ENCODE results near the gene RNF10. TPM values are rescaled to one million over a fixed set of nuclear protein-coding genes. Genes with fewer than 3 reads are reported as not detected.
"Not testable (repeated sequence)": the region's sequence is repeated elsewhere in the genome, so short reads cannot be mapped to it uniquely, and the experiment has no call there.

Gene RNF10
- total RNA-seq (2022) (166 and 222 TPM in 2 replicates), Bru-seq, nascent RNA (percentile 89 among the genes with signal in this experiment), BruChase-seq, experiment 1, labeled RNA remaining after a 6-hour chase (percentile 91 among the genes with signal in this experiment), BruChase-seq, experiment 2, labeled RNA remaining after a 2-hour chase (percentile 88 among the genes with signal in this experiment)
- long read RNA-seq, transcript RNF10-203 (17 exons, 2,671 nt), result minor isoform, 32 of 512 reads
- long read RNA-seq, transcript RNF10-201 (17 exons, 3,825 nt), result major isoform, 340 of 512 reads
- long read RNA-seq, partial matches to known transcripts, result 19 of 512 reads
- long read RNA-seq, other reads (novel, unspliced or antisense), result 120 of 512 reads

DNA sequence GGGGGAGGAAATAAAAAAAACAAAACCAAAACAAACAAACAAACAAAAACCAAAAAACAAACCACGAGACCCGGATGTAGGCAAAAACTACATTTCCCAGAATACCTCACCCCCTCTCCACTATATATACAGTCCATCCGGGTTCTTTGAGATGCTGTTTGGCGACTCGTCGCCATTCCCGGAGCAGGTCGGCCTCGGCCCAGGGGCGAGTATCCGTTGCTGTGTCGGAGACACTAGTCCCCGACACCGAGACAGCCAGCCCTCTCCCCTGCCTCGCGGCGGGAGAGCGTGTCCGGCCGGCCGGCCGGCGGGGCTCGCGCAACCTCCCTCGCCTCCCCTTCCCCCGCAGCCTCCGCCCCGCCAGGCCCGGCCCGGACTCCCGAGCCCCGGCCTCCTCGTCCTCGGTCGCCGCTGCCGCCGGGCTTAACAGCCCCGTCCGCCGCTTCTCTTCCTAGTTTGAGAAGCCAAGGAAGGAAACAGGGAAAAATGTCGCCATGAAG, at the start of gene RNF10:
RNF10 (plus strand) TSS at position 154 of the 500 bp plus-strand sequence. CDS start 456 bp downstream, outside the sequence.
- BruUV-seq (replicated peaks), result no TSS peak
- CTCF ChIA-PET, result interaction anchor here (0.7 to 1.2 kb wide), 2 partner anchors 17 to 43 kb away, joined by 3 to 4 read pairs; no protein-coding TSS in a partner anchor
- intact Hi-C loops (cut with micrococcal nuclease), result loop anchor here (2.0 kb wide), 1 partner anchor 39 kb away; no protein-coding TSS in a partner anchor
- H3K27me3 Mint-ChIP-seq (ENCODE audit: insufficient read depth, unreplicated experiment), result no peaks in the 10 kb centered on the region
- TF ChIP-seq CTCF (IDR thresholded peaks at IDR 0.05; ENCODE audit: unreplicated experiment), result no peak
- POLR2A ChIA-PET, result interaction anchor here (1.0 to 4.3 kb wide), 10 partner anchors 9 to 242 kb away, joined by 3 to 30 read pairs (median 6); partner anchors contain the start of genes COX6A1, DYNLL1, GATC and POP5
- peaks cover 21% of the 10 kb centered on the region for H3K4me1 Mint-ChIP-seq (ENCODE audit: insufficient read depth, unreplicated experiment)
- peaks cover 26% of the 10 kb centered on the region for H3K36me3 Mint-ChIP-seq (ENCODE audit: insufficient read depth, unreplicated experiment)
- no peaks in the 10 kb centered on the region for H3K9me3 Mint-ChIP-seq (ENCODE audit: unreplicated experiment)
- H3K27ac Mint-ChIP-seq (ENCODE audit: low read depth, unreplicated experiment), result peak within 1 kb of the TSS; percentile 92
- DNase-seq (ENCODE audit: unreplicated experiment), result peak; percentile 88
- H3K4me3 Mint-ChIP-seq (ENCODE audit: unreplicated experiment), result peak within 1 kb of the TSS; percentile 86

- BruUV-seq (replicated peaks), result no TSS peak
- intact Hi-C loops (cut with micrococcal nuclease), result no loop called here
- H3K4me1 Mint-ChIP-seq (ENCODE audit: insufficient read depth, unreplicated experiment), result no peaks in the 10 kb centered on the region
- ChIA-PET POLR2A (interaction anchor here (1.1 kb wide), 2 partner anchors 11 to 14 kb away, joined by 3 to 4 read pairs; no protein-coding TSS in a partner anchor), CTCF (interaction anchor here (0.6 kb wide), 1 partner anchor 96 kb away, joined by 3 read pairs; no protein-coding TSS in a partner anchor)
- H3K27me3 Mint-ChIP-seq (ENCODE audit: insufficient read depth, unreplicated experiment), result no peaks in the 10 kb centered on the region
- H3K36me3 Mint-ChIP-seq (ENCODE audit: insufficient read depth, unreplicated experiment), result peaks cover 14% of the 10 kb centered on the region
- no peaks in the 10 kb centered on the region for H3K9me3 Mint-ChIP-seq (ENCODE audit: unreplicated experiment)
- no peak for TF ChIP-seq CTCF (IDR thresholded peaks at IDR 0.05; ENCODE audit: unreplicated experiment)
- H3K4me3 Mint-ChIP-seq (ENCODE audit: unreplicated experiment), result no peak overlapping the region
- no peak overlapping the region for H3K27ac Mint-ChIP-seq (ENCODE audit: low read depth, unreplicated experiment)
- no peak for DNase-seq (ENCODE audit: unreplicated experiment)
These were observed 47.9 kb upstream of the RNF10 start for GRCh38 chr12:120485961-120486881.

- peaks cover 21% of the 10 kb centered on the region for H3K36me3 Mint-ChIP-seq (ENCODE audit: insufficient read depth, unreplicated experiment)
- DNase-seq (ENCODE audit: unreplicated experiment); H3K4me1 Mint-ChIP-seq (ENCODE audit: insufficient read depth, unreplicated experiment); H3K4me3 Mint-ChIP-seq (ENCODE audit: unreplicated experiment); POLR2A ChIA-PET; BruUV-seq (replicated peaks); H3K9me3 Mint-ChIP-seq (ENCODE audit: unreplicated experiment); H3K27me3 Mint-ChIP-seq (ENCODE audit: insufficient read depth, unreplicated experiment); intact Hi-C loops (cut with micrococcal nuclease); CTCF ChIA-PET; H3K27ac Mint-ChIP-seq (ENCODE audit: low read depth, unreplicated experiment): not testable (repeated sequence)
These were observed 46.6 kb upstream of the RNF10 start for GRCh38 chr12:120487552-120487951.

- BruUV-seq (replicated peaks), result no TSS peak
- Mint-ChIP-seq H3K27ac (ENCODE audit: low read depth, unreplicated experiment) (no peak overlapping the region), H3K4me1 (ENCODE audit: insufficient read depth, unreplicated experiment) (no peaks in the 10 kb centered on the region), H3K9me3 (ENCODE audit: unreplicated experiment) (no peaks in the 10 kb centered on the region), H3K4me3 (ENCODE audit: unreplicated experiment) (no peak overlapping the region), H3K36me3 (ENCODE audit: insufficient read depth, unreplicated experiment) (peaks cover 21% of the 10 kb centered on the region), H3K27me3 (ENCODE audit: insufficient read depth, unreplicated experiment) (no peaks in the 10 kb centered on the region)
- POLR2A ChIA-PET, result no interaction called here
- no peak for TF ChIP-seq CTCF (IDR thresholded peaks at IDR 0.05; ENCODE audit: unreplicated experiment)
- intact Hi-C loops (cut with micrococcal nuclease), result no loop called here
- CTCF ChIA-PET, result no interaction called here
- no peak for DNase-seq (ENCODE audit: unreplicated experiment)
These were observed 46.0 kb upstream of the RNF10 start for GRCh38 chr12:120488057-120488640.

All from MCF 10A (cell line).